Muscle of leg (tissue), 11 donors: ENCODE measurements around the gene GGT5. TPM values are rescaled to one million over a fixed set of nuclear protein-coding genes. Genes with fewer than 3 reads are reported as not detected.

Experiments used
- DNase-seq: peaks from one replicate; pipeline ENCODE4 v3.0.0; 2013
- H3K27ac ChIP-seq: one replicate; pipeline ENCODE4 v1.5.1; 2013; ENCODE audit warnings: mild to moderate bottlenecking, low read length, control low read depth
- H3K27me3 ChIP-seq: one replicate; pipeline ENCODE4 v1.6.1; 2013; ENCODE audit warnings: low read length; ENCODE audit not compliant: control insufficient read depth, insufficient read depth
- H3K36me3 ChIP-seq: one replicate; pipeline ENCODE4 v1.6.1; 2013; ENCODE audit warnings: low read length; ENCODE audit not compliant: control insufficient read depth, insufficient read depth
- H3K4me1 ChIP-seq: one replicate; pipeline ENCODE4 v1.6.1; 2013; ENCODE audit warnings: low read length; ENCODE audit not compliant: control insufficient read depth, insufficient read depth
- H3K4me3 ChIP-seq: one replicate; pipeline ENCODE4 v1.5.1; 2013; ENCODE audit warnings: low read length, control low read depth
- H3K9me3 ChIP-seq: replicated peaks from 2 replicates; pipeline ENCODE4 v1.6.1; 2013; ENCODE audit warnings: low read depth, low read length; ENCODE audit not compliant: control insufficient read depth
- WGBS: methylation state at CpG from one replicate; pipeline ENCODE4 v1.1.5; 2013; ENCODE audit warnings: missing lambda C conversion rate; ENCODE audit not compliant: insufficient coverage; 5-methylcytosine and 5-hydroxymethylcytosine counted together
- polyA plus RNA-seq, 8 donors: library from polyadenylated mRNA; unstranded; fragments of 120-200 nt; gene quantifications; one replicate each; pipeline versions ENCODE4 v1.2.1 to v1.2.3, GENCODE V29; 2013; ENCODE audit warnings: inconsistent platforms in 1 of 8, low replicate concordance in 1 of 8; ENCODE audit not compliant: insufficient read length in 8 of 8, insufficient read depth in 1 of 8
- total RNA-seq: library from RNA; stranded (reverse); fragments of 120-200 nt; gene quantifications from one replicate; pipeline ENCODE4 v1.2.4, GENCODE V29; 2013

The GGT5 gene
- total and polyA plus RNA-seq, 9 donors, result 3.4 to 14.9 (median 12.5) TPM

DNA sequence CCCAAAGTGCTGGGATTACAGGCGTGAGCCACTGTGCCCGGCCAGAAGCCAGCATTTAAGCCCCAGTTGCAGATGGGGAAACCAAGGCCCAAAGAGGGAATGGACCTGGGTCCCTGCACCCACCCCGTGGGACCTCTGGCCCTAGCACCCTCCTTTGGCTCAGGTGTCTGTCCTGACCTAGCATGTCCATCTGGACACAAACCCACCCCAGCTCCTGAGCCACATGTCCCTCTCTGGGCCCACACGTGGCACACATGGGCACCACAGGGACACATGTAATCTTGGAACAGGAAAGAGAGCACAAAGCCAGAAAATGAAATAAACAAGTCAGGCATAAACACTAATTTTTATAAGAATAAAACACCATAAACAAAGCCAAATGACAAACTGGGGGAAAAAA is 9.6 kb downstream of the GGT5 start:
- H3K36me3 ChIP-seq, result no peaks in the 10 kb centered on the region
- no peak overlapping the region for H3K27ac ChIP-seq
- no peaks in the 10 kb centered on the region for H3K27me3 ChIP-seq
- no peak for DNase-seq
- H3K4me3 ChIP-seq, result no peak overlapping the region
- 78% methylated on average over 3 of the region's 4 CpGs for WGBS
- H3K9me3 ChIP-seq, result no peaks in the 10 kb centered on the region
- no peaks in the 10 kb centered on the region for H3K4me1 ChIP-seq

DNA sequence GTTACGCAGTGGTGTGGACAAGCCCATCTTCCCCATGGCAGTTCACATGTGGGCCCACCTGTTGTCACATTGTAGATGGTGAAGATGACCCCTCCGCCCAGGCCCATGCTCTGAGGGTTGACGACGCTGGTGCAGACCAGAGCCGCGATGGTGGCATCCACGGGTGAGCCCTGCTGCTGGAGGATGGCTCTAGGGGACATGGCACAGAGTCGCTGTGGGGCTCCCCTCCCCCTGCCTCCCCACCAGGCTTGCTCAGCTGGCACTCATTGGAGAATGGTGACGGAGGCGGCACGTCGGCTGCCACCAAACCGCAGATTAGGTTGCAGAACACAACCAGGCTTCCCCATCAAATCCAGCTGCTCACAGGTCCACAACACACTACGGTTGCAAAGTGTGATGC is 11.1 kb downstream of the GGT5 start:
- Histone ChIP-seq H3K4me3 (no peak overlapping the region), H3K27ac (no peak overlapping the region), H3K4me1 (no peaks in the 10 kb centered on the region), H3K9me3 (no peaks in the 10 kb centered on the region), H3K27me3 (no peaks in the 10 kb centered on the region), H3K36me3 (no peaks in the 10 kb centered on the region)
- DNase-seq, result no peak
- WGBS, result 86% methylated on average over 13 of the region's 14 CpGs

DNA sequence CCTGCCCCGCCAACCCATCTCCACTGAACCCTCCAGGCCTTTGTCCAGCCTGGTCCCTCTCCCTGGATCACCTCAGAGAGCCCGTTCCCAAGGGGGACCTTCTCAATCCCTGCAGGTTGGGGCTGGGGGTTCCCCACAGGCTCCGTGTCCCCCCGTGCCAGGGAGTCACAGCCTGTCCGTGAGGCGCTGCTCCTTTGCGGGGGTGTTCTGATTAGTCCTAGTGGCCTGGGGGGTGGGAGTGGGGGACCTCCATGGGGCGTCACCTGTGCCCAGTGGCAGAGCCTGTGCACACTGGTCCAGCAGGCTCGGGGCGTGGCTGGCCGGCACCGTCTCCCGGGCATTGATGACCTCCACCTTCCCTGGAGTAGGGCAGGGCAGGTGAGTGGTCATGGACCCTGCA is 11.6 kb downstream of the GGT5 start:
- 97% methylated on average over 5 of the region's 13 CpGs for WGBS
- H3K4me3 ChIP-seq, result no peak overlapping the region
- H3K9me3 ChIP-seq, result no peaks in the 10 kb centered on the region
- H3K4me1 ChIP-seq, result no peaks in the 10 kb centered on the region
- H3K27ac ChIP-seq, result no peak overlapping the region
- no peaks in the 10 kb centered on the region for H3K27me3 ChIP-seq
- no peaks in the 10 kb centered on the region for H3K36me3 ChIP-seq
- DNase-seq, result no peak

DNA sequence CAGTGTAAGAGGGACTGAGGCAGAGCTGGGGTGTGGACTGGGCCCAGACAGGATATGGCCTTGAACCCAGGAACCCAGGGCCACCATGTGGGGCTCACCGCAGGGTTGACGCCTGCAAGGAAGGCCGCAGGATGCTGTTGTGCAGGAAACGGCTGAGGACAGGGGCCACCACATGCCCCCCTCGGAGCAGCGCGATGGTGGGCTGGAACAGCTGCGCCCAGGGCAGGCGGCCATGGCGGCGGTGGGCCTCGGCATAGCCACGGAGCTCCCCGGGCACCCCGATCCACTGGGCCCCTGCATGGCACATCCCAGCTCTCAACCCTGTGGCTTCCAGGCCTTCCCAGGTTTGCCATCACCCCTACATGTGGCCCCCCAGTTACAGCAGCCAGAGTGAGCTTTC is 12.2 kb downstream of the GGT5 start:
- no peaks in the 10 kb centered on the region for H3K27me3 ChIP-seq
- H3K9me3 ChIP-seq, result no peaks in the 10 kb centered on the region
- H3K4me3 ChIP-seq, result no peak overlapping the region
- DNase-seq, result no peak
- H3K27ac ChIP-seq, result no peak overlapping the region
- H3K36me3 ChIP-seq, result no peaks in the 10 kb centered on the region
- no peaks in the 10 kb centered on the region for H3K4me1 ChIP-seq
- WGBS, result 94% methylated on average over 15 of the region's 15 CpGs

DNA sequence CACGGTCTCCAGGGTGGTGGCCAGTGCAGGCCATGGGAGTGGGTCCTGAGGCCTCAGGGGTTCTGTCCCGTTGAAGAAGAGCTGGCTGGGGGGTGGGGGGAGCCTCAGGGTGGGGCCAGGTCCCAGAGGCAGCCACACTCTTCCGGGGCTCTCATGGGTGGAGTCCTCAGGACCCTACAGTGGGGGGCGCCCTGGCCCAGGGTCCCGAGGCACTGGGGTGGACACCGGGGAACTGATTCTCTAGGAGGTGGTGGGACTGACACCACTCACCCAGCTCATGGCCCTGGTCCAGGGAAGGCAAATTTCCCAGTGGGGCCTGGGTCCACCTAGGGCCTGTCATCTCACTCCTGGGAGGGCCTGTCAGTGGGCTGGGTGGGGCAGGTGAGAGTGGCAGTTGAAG is 12.8 kb downstream of the GGT5 start:
- H3K36me3 ChIP-seq, result no peaks in the 10 kb centered on the region
- peaks cover 2% of the 10 kb centered on the region for H3K9me3 ChIP-seq
- H3K4me3 ChIP-seq, result no peak overlapping the region
- no peak overlapping the region for H3K27ac ChIP-seq
- 98% methylated on average over 5 of the region's 6 CpGs for WGBS
- H3K4me1 ChIP-seq, result no peaks in the 10 kb centered on the region
- H3K27me3 ChIP-seq, result no peaks in the 10 kb centered on the region
- no peak for DNase-seq

DNA sequence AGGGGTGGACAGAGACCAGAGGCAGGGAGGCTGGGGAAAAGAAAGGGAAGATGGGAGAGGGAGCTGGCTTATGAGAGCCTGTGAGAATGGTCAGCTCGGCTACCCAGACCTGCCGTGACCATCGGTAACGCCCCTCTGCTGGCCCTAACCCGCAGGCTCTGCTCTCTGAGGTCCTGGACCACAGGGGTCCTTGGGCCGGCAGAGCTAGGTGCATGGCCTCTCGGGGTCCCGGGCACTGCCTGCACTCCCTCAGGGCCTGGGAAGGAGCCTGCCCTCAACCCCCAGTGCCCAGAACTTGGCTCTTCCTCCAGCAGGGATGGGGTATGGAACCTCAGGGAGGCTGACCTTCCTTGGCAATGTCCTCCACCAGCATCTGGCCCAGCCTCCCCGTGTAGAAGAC is 13.2 kb downstream of the GGT5 start:
- Histone ChIP-seq H3K27me3 (no peaks in the 10 kb centered on the region), H3K9me3 (peaks cover 2% of the 10 kb centered on the region), H3K27ac (no peak overlapping the region), H3K36me3 (no peaks in the 10 kb centered on the region), H3K4me1 (no peaks in the 10 kb centered on the region), H3K4me3 (no peak overlapping the region)
- DNase-seq, result no peak
- 89% methylated on average over 9 of the region's 9 CpGs for WGBS

DNA sequence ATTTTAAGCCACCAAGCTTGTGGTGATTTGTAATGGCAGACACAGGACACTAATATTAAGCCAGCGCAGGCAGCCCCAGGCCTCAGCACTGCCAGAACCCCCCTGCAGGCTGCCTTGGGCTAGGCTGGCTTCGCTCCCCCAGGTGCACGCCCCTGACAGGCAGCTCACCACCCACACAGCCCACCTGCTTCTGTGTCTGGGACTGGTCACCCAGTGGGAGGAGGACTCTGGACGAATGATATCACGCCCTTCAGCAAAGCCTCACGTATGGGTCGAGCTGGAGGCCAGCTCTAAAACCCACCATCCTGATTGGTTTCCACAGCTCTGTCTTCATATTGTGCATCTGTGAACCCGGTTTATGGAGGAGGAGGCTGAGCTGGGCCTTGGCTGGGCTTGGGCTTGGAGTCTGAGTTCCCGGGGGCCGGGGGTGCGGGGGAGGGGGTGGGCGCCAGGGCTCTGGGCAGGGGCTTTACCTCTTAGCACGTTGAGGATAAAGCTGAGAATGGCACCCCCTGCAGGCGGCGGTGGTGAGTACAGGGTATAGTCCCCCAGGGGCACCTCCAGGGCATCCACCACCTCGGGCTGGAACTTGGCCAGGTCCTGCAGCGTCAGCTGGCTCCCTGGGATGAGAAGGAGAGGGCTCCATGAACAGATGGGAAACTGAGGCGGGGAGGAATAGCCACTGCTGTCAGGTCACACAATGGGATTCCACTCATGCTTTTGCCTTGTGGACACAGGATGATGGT is 13.8 kb downstream of the GGT5 start:
- no peaks in the 10 kb centered on the region for H3K4me1 ChIP-seq
- H3K27me3 ChIP-seq, result no peaks in the 10 kb centered on the region
- no peak overlapping the region for H3K4me3 ChIP-seq
- 70% methylated on average over 8 of the region's 18 CpGs for WGBS
- H3K27ac ChIP-seq, result no peak overlapping the region
- H3K9me3 ChIP-seq, result peaks cover 2% of the 10 kb centered on the region
- DNase-seq, result no peak
- peaks cover 2% of the 10 kb centered on the region for H3K36me3 ChIP-seq

DNA sequence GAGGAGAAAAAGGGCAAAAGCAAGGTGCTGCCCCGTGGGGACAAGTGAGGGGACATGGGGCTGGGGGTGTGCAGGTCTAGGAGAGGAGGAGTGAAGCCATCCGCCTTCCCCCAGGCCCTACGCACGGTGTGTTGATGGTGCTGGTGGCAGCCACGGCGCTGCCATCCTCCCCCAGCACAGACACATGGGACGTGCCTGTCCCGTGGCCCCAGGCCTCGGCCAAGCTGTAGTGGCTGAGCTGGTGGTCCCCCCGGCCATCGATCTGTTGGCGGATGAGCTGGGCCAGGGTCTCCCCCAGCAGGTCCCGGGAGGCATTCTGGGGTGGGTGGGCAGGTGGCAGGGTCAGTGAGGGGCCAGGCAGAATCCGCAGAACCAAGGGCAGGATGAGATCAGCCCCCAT is 18.9 kb downstream of the GGT5 start:
- H3K27me3 ChIP-seq, result no peaks in the 10 kb centered on the region
- H3K36me3 ChIP-seq, result peaks cover 8% of the 10 kb centered on the region
- no peaks in the 10 kb centered on the region for H3K4me1 ChIP-seq
- no peak overlapping the region for H3K27ac ChIP-seq
- H3K4me3 ChIP-seq, result no peak overlapping the region
- 88% methylated on average over 7 of the region's 14 CpGs for WGBS
- peaks cover 11% of the 10 kb centered on the region for H3K9me3 ChIP-seq
- DNase-seq, result no peak

DNA sequence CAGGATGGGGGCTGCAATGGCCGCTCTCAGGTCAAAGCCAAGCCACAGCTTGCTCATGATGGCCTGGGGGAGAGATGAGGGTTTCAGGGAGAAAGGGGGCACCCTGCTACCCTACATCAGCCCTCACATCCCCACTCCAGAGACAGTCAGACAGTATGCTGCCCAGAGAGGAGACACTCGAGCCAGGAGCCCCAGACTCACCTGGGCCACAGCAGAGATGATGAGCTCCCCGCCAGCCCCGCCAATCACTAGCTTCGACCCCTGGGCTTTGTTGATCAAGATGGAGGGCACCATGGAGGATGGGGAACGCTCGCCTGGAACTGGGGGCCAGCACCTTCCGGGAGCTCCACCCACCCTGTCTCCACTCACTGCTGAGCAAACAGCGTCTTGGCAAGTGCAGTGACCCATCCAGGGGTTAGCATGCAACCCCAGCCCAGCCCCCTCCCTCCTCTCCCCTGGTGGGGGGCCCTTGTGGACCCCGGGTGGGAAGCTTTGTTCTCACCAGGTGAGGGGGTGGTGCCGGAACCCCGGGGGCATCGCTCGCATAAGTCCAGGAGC is 19.8 kb downstream of the GGT5 start:
- WGBS, result 96% methylated on average over 4 of the region's 14 CpGs

DNA sequence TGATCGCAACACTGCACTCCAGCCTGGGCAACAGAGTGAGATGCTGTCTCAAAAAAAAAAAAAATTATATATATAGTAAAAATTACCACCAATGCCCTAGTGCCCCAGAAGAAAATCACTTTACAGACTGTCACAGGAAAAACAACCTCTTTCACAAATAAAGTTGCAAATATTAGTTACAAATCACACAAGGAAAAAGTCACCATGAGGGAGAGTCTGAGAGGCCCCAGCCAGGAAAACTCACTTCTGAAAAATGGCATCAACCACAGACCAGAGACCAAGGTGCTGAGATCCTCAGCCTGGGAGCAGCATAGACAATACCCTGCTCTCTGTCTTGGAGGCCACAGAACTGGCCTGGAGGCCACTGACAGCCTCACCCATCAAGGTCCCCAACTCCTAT is 20.4 kb downstream of the GGT5 start:
- no peak for DNase-seq
- WGBS, result no CpG with 5 or more reads among the region's 1 CpG
- H3K36me3 ChIP-seq, result peaks cover 17% of the 10 kb centered on the region
- H3K9me3 ChIP-seq, result peaks cover 11% of the 10 kb centered on the region
- no peak overlapping the region for H3K4me3 ChIP-seq
- no peaks in the 10 kb centered on the region for H3K27me3 ChIP-seq
- no peak overlapping the region for H3K27ac ChIP-seq
- no peaks in the 10 kb centered on the region for H3K4me1 ChIP-seq

More for the DNA sequence above, 19.8 kb downstream of the GGT5 start:
- H3K9me3 ChIP-seq, result peaks cover 11% of the 10 kb centered on the region
- H3K27ac ChIP-seq, result no peak overlapping the region
- H3K4me1 ChIP-seq, result no peaks in the 10 kb centered on the region
- H3K36me3 ChIP-seq, result peaks cover 10% of the 10 kb centered on the region
- H3K27me3 ChIP-seq, result no peaks in the 10 kb centered on the region
- no peak for DNase-seq
- H3K4me3 ChIP-seq, result no peak overlapping the region
